ENCODE data around the gene FLRT2. TPM values are rescaled to one million over a fixed set of nuclear protein-coding genes. Genes with fewer than 3 reads are reported as not detected.

FLRT2 gene
- total RNA-seq, 1 experiment from 2014 or later: 0.17 TPM

DNA sequence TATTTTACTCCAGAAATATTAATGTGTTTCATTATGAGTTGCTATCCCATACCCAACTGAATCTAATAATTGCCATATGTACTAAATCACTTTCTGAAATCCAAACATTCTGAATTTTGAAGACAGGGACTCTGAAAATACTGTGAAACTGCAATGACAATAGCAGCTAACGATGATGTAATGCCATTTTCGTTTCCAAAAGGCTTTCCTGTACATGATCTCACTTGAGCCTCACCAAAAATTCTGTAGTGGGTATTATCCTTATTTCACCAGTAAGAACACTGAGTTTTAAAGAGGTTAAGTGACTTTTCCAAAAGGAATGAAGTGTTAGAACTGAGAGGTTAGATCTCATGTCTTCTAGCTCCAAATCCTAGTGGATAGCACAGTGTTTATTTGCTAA is 133.3 kb downstream of the FLRT2 start:
- POLR2A ChIA-PET: no interaction called here
- no peak for DNase-seq (ENCODE audit: low read depth, low spot score)
- Histone ChIP-seq H2AFZ (ENCODE audit: low read depth, low read length, poor library complexity, severe bottlenecking) (no peak overlapping the region), H3K79me2 (ENCODE audit: insufficient read depth, low read length) (no peaks in the 10 kb centered on the region), H4K20me1 (ENCODE audit: insufficient read depth) (no peaks in the 10 kb centered on the region), H3K36me3 (ENCODE audit: control insufficient read depth in 1 of 2, insufficient read depth in 2 of 2, low read length in 2 of 2) (no peaks in the 10 kb centered on the region), H3K4me1 (ENCODE audit: control insufficient read depth in 1 of 2, insufficient read depth in 2 of 2, low read length in 2 of 2) (no peaks in the 10 kb centered on the region), H3K4me3 (replicated peaks in 1 of 2; ENCODE audit: low read depth in 1 of 2, low read length in 2 of 2) (no peak overlapping the region), H3K27me3 (ENCODE audit: insufficient read depth, low read length) (no peaks in the 10 kb centered on the region), H3K9me3 (ENCODE audit: control insufficient read depth in 1 of 2, insufficient read depth in 1 of 2, low read depth in 1 of 2, low read length in 2 of 2) (peaks cover 13 to 23% of the 10 kb centered on the region in 2 experiments; a peak in 2 of 4 replicates), H3K4me2 (ENCODE audit: low read length) (no peak overlapping the region), H3K9ac (ENCODE audit: low read length) (no peak overlapping the region), H3K9me2 (ENCODE audit: insufficient read depth) (no peaks in the 10 kb centered on the region), H3K27ac (ENCODE audit: low read depth, low read length) (no peak overlapping the region)
- CTCF ChIA-PET: no interaction called here
- RAD21 ChIA-PET (ENCODE audit: low non-redundant PET in 1 of 2, low total read pairs in 2 of 2, uncharacterized antibody in 2 of 2, unreplicated experiment in 2 of 2): no interaction called here
- intact Hi-C loops (cut with micrococcal nuclease): no loop called here
- TF ChIP-seq ELF1 (IDR thresholded peaks at IDR 0.05; ENCODE audit: borderline replicate concordance, low read depth) (no peak), EGR1 (IDR thresholded peaks at IDR 0.05; ENCODE audit: low read depth) (no peak), ZNF274 (IDR thresholded peaks at IDR 0.05; ENCODE audit: low read depth, low read length) (no peak)
- BruUV-seq (replicated peaks): no TSS peak
- no peak for ATAC-seq

GRCh38 chr14:85663667-85664066 is 133.7 kb downstream of the FLRT2 start:
- no peak overlapping the region for H2AFZ ChIP-seq (ENCODE audit: low read depth, low read length, poor library complexity, severe bottlenecking)
- intact Hi-C loops (cut with micrococcal nuclease): no loop called here
- no TSS peak for BruUV-seq (replicated peaks)
- H3K27ac ChIP-seq (ENCODE audit: low read depth, low read length): no peak overlapping the region
- no peak for DNase-seq (ENCODE audit: low read depth, low spot score)
- no peak for TF ChIP-seq SP1 (IDR thresholded peaks at IDR 0.05; ENCODE audit: low read depth)
- no peaks in the 10 kb centered on the region for H3K27me3 ChIP-seq (ENCODE audit: insufficient read depth, low read length)
- H3K4me1 ChIP-seq (ENCODE audit: control insufficient read depth in 1 of 2, insufficient read depth in 2 of 2, low read length in 2 of 2): no peaks in the 10 kb centered on the region
- H3K79me2 ChIP-seq (ENCODE audit: insufficient read depth, low read length): no peaks in the 10 kb centered on the region
- no peak overlapping the region for H3K4me2 ChIP-seq (ENCODE audit: low read length)
- no peaks in the 10 kb centered on the region for H3K9me2 ChIP-seq (ENCODE audit: insufficient read depth)
- ATAC-seq: no peak
- CTCF ChIA-PET: no interaction called here
- H3K9me3 ChIP-seq (ENCODE audit: control insufficient read depth in 1 of 2, insufficient read depth in 1 of 2, low read depth in 1 of 2, low read length in 2 of 2): peaks cover 13 to 23% of the 10 kb centered on the region in 2 experiments; a peak in 2 of 4 replicates
- no peaks in the 10 kb centered on the region for H3K36me3 ChIP-seq (ENCODE audit: control insufficient read depth in 1 of 2, insufficient read depth in 2 of 2, low read length in 2 of 2)
- H3K9ac ChIP-seq (ENCODE audit: low read length): no peak overlapping the region
- H4K20me1 ChIP-seq (ENCODE audit: insufficient read depth): no peaks in the 10 kb centered on the region
- RAD21 ChIA-PET (ENCODE audit: low non-redundant PET in 1 of 2, low total read pairs in 2 of 2, uncharacterized antibody in 2 of 2, unreplicated experiment in 2 of 2): no interaction called here
- POLR2A ChIA-PET: no interaction called here
- H3K4me3 ChIP-seq (replicated peaks in 1 of 2; ENCODE audit: low read depth in 1 of 2, low read length in 2 of 2): no peak overlapping the region

DNA sequence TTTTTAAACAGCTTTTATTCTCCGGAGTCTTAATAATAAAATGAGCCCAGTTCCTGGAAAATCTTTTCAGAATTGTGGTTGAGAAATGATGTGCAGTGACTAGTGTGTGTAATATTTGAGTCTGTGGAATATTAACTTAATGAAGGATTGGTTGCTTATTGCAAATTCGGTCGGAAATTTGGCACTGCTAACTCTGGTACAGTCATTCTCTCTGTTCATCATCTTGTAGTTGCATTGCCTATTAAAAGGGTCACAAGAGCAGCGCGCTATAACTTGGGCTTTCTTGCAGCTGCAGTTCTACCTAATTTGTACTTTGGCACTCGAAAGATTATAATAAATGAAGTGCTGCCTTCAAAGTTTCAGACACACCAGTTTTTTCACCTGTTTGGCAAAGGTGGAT is 146.0 kb downstream of the FLRT2 start:
- POLR2A ChIA-PET: no interaction called here
- RAD21 ChIA-PET (ENCODE audit: low non-redundant PET in 1 of 2, low total read pairs in 2 of 2, uncharacterized antibody in 2 of 2, unreplicated experiment in 2 of 2): no interaction called here
- no peaks in the 10 kb centered on the region for H3K27me3 ChIP-seq (ENCODE audit: insufficient read depth, low read length)
- DNase-seq (ENCODE audit: low read depth, low spot score): no peak
- no peaks in the 10 kb centered on the region for H4K20me1 ChIP-seq (ENCODE audit: insufficient read depth)
- no peak overlapping the region for H3K4me2 ChIP-seq (ENCODE audit: low read length)
- H3K4me1 ChIP-seq (ENCODE audit: control insufficient read depth in 1 of 2, insufficient read depth in 2 of 2, low read length in 2 of 2): no peaks in the 10 kb centered on the region
- H3K9me2 ChIP-seq (ENCODE audit: insufficient read depth): no peaks in the 10 kb centered on the region
- H3K4me3 ChIP-seq (replicated peaks in 1 of 2; ENCODE audit: low read depth in 1 of 2, low read length in 2 of 2): no peak overlapping the region
- peaks cover 6 to 18% of the 10 kb centered on the region in 2 experiments; a peak in 2 of 4 replicates for H3K9me3 ChIP-seq (ENCODE audit: control insufficient read depth in 1 of 2, insufficient read depth in 1 of 2, low read depth in 1 of 2, low read length in 2 of 2)
- H3K36me3 ChIP-seq (ENCODE audit: control insufficient read depth in 1 of 2, insufficient read depth in 2 of 2, low read length in 2 of 2): no peaks in the 10 kb centered on the region
- intact Hi-C loops (cut with micrococcal nuclease): no loop called here
- no peaks in the 10 kb centered on the region for H3K79me2 ChIP-seq (ENCODE audit: insufficient read depth, low read length)
- ATAC-seq: no peak
- no peak overlapping the region for H2AFZ ChIP-seq (ENCODE audit: low read depth, low read length, poor library complexity, severe bottlenecking)
- H3K27ac ChIP-seq (ENCODE audit: low read depth, low read length): no peak overlapping the region
- CTCF ChIA-PET: no interaction called here
- BruUV-seq (replicated peaks): no TSS peak
- no peak overlapping the region for H3K9ac ChIP-seq (ENCODE audit: low read length)
- no peak for TF ChIP-seq EZH2phosphoT487 (IDR thresholded peaks at IDR 0.05; ENCODE audit: borderline replicate concordance)
- TF ChIP-seq POLR2A (IDR thresholded peaks at IDR 0.05; ENCODE audit: borderline replicate concordance, extremely low read depth, insufficient read depth, insufficient read length): no peak
- TF ChIP-seq POLR2AphosphoS5 (IDR thresholded peaks at IDR 0.05; ENCODE audit: low read depth, low read length): no peak
- no peak for TF ChIP-seq ELF1 (IDR thresholded peaks at IDR 0.05; ENCODE audit: borderline replicate concordance, low read depth)
- TF ChIP-seq CEBPB (IDR thresholded peaks at IDR 0.05; ENCODE audit: low read depth): no peak
- no peak for TF ChIP-seq ZNF274 (IDR thresholded peaks at IDR 0.05; ENCODE audit: low read depth, low read length)
- no peak for TF ChIP-seq CTCF (IDR thresholded peaks at IDR 0.05 in 2 of 3, conservative IDR thresholded peaks at IDR 0.05 in 1 of 3; ENCODE audit: borderline replicate concordance in 1 of 3, insufficient read depth in 1 of 3, low read depth in 2 of 3, low read length in 2 of 3)
- TF ChIP-seq FOSL1 (IDR thresholded peaks at IDR 0.05; ENCODE audit: low read depth): no peak

Measured in HCT116 (cell line).